ENCODE data around the gene SSR4. TPM values are rescaled to one million over a fixed set of nuclear protein-coding genes. Genes with fewer than 3 reads are reported as not detected.
"Not testable (repeated sequence)": the region's sequence is repeated elsewhere in the genome, so short reads cannot be mapped to it uniquely, and the experiment has no call there.

SSR4 gene
- total RNA-seq, 4 donors from 2014 or later: 100 to 115 (median 109) TPM

DNA sequence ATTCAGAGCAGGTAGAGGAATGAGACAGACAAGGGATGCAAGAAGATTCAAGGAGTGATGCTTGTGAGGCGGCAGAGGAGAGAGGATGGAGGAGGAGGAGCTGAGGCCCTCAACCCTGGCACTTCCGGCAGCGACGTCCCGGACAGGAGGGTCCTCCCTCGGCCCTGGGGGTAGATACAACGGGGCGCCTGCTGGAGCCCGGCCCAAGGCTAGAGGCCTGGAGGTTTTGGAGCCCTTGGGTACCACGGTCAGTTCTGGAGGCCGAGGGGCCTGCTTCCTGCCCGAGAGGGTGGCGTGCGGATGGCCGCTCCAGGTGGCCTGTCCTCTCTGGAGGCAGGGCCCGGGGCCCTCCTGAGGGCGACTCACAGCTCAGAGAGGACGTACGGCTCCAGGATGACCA is 13.5 kb downstream of the SSR4 start:
- WGBS: 87% methylated on average over 10 of the region's 19 CpGs
- H3K36me3 ChIP-seq: peaks cover 0 to 25% (median 4%) of the 10 kb centered on the region in 4 donors
- no peak for TF ChIP-seq EP300 (IDR thresholded peaks at IDR 0.05)
- no peak for DNase-seq (ENCODE audit: extremely low spot score)
- no peaks in the 10 kb centered on the region for H3K4me1 ChIP-seq
- no peaks in the 10 kb centered on the region for H3K27me3 ChIP-seq
- H3K4me3 ChIP-seq: no peak overlapping the region
- no peak overlapping the region for H3K27ac ChIP-seq (replicated peaks in 1 of 4)
- intact Hi-C loops (cut with DNase I): no loop called here
- peaks cover 0 to 4% (median 0%) of the 10 kb centered on the region in 4 donors for H3K9me3 ChIP-seq

DNA sequence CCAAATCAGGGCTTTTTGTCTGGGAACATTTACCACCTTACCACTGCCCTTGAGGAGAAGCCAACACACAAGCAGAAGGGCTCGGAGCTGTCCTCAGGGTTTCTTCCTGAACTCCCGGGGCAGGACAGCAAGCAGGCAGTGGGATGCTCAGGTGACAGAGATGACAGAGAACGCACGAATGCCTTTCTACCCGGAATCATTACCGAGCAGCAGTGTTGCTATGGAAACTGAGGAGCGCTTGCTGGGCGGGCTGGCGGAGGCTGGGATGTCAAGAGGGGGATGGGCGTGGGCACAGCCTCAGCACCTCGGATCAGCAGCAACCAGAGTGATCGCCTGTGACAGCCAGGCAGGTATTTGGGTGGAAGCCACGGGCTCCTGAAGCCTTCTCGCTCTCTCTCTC is 17.8 kb downstream of the SSR4 start:
- 72% methylated on average over 12 of the region's 14 CpGs for WGBS
- DNase-seq (ENCODE audit: extremely low spot score): no peak

DNA sequence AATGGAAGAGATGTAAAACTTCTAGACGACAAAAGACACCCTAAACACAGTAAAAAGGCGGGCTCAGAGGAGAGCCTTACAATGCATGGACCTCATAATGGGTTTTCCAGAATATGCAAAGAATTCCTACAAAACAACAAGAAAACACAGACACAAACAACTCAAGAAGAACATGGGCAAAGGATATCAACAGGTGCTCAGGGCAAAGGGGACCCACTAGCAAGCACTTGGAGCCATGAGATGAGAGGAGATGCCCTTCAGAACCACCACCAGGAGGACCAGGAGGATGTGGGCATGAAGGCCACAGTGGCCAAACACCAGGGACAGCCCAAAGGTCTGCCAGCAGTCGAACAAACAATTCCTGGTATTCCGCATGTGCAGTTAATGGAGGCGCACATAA is 18.7 kb downstream of the SSR4 start:
- intact Hi-C loops (cut with DNase I): no loop called here
- Histone ChIP-seq H3K27me3 (no peaks in the 10 kb centered on the region), H3K9me3 (peaks cover 0 to 4% (median 0%) of the 10 kb centered on the region in 4 donors), H3K27ac (replicated peaks in 1 of 4) (no peak overlapping the region), H3K36me3 (no peaks in the 10 kb centered on the region), H3K4me1 (no peaks in the 10 kb centered on the region), H3K4me3 (no peak overlapping the region)
- no peak for DNase-seq (ENCODE audit: extremely low spot score)
- 92% methylated on average over 5 of the region's 5 CpGs for WGBS
- TF ChIP-seq, protein P1, sequence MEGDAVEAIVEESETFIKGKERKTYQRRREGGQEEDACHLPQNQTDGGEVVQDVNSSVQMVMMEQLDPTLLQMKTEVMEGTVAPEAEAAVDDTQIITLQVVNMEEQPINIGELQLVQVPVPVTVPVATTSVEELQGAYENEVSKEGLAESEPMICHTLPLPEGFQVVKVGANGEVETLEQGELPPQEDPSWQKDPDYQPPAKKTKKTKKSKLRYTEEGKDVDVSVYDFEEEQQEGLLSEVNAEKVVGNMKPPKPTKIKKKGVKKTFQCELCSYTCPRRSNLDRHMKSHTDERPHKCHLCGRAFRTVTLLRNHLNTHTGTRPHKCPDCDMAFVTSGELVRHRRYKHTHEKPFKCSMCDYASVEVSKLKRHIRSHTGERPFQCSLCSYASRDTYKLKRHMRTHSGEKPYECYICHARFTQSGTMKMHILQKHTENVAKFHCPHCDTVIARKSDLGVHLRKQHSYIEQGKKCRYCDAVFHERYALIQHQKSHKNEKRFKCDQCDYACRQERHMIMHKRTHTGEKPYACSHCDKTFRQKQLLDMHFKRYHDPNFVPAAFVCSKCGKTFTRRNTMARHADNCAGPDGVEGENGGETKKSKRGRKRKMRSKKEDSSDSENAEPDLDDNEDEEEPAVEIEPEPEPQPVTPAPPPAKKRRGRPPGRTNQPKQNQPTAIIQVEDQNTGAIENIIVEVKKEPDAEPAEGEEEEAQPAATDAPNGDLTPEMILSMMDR (IDR thresholded peaks at IDR 0.05): no peak
- no peak for TF ChIP-seq POLR2AphosphoS5 (IDR thresholded peaks at IDR 0.05)
- no peak for TF ChIP-seq POLR2A (IDR thresholded peaks at IDR 0.05; ENCODE audit: low read depth)
- TF ChIP-seq EP300 (IDR thresholded peaks at IDR 0.05): no peak

More for the DNA sequence above, 17.8 kb downstream of the SSR4 start:
- Histone ChIP-seq H3K4me1 (no peaks in the 10 kb centered on the region), H3K27ac (replicated peaks in 1 of 4) (no peak overlapping the region), H3K4me3 (no peak overlapping the region), H3K36me3 (no peaks in the 10 kb centered on the region), H3K9me3 (peaks cover 0 to 4% (median 0%) of the 10 kb centered on the region in 4 donors), H3K27me3 (no peaks in the 10 kb centered on the region)
- intact Hi-C loops (cut with DNase I): no loop called here
- TF ChIP-seq POLR2AphosphoS5 (IDR thresholded peaks at IDR 0.05): no peak

DNA sequence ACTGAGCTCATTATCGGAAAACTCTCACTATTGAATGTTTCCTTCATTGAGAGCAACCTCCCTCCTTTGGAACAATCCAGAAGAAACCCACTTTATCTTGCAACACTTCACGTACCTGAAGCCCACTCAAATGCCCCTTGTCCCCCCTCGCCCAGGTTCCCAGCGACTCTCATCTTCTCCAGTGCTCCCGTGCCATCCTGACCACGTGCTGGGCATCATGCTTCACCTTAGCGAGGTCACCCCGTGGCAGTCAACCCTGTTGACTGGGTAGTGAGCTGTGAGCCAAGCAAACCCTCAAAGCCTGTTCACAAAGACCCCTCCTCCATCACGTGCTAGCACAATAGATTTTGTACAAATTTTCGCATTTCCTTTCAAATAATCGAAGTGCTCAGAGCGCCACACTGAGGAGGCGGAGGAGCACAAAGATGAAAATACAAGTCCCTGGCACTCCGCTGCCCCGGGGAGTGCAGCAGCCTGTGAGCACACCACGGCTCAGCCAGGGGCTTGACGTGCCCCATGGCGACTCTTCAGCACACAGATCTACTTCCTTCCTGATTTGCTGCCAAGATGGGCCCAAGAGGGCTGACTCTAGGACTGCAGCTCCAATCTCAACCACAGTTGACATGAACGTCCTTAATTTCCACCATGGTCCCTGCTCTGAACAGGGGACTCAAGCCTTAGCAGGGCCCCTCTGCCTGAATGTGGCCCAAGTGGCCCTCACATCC is 20.3 kb downstream of the SSR4 start:
- peaks cover 0 to 16% (median 13%) of the 10 kb centered on the region in 4 donors for H3K4me1 ChIP-seq

DNA sequence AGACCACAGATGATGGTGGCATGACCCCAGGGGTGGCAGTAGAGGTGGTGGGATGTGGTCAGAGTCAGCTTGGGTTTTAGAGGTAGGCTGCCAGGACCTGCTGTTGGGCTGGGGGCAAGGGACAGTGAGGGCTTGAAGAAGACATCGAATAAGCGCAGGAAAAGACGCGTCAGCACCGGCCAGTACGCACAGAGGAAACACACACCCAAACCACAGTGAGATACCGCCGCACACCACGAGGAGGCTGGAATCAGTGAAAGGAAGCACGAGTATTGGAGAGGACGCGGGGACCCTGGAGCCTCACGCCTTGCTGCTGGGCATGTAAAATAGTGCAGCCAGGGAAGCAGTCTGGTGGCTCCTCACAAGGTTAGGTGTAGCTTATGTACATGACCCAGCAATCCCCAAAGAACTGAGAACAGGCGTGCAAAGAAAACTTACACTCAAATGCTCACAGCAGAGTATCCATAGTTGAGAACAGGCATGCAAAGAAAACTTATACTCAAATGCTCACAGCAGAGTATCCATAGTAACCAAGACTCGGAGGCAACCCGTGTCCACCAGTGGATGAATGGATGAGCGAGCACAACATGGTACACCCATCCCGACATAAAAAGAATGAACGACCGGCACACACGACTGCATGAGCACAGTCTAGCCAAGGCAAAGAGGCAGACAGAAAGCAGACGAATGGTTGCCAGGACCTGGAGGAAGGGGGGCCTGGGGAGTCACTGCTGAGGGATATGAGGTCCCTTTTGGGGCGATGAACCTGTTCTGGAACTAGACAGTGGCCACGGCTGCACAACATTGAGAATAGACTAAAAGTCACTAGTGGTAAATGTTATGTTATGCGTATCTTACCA is 22.6 kb downstream of the SSR4 start:
- intact Hi-C loops (cut with DNase I): no loop called here
- WGBS: 87% methylated on average over 25 of the region's 25 CpGs
- DNase-seq (ENCODE audit: extremely low spot score): no peak

More for the DNA sequence above, 20.3 kb downstream of the SSR4 start:
- intact Hi-C loops (cut with DNase I): no loop called here
- WGBS: 78% methylated on average over 19 of the region's 19 CpGs
- no peaks in the 10 kb centered on the region for H3K27me3 ChIP-seq
- TF ChIP-seq POLR2A (IDR thresholded peaks at IDR 0.05; ENCODE audit: low read depth): no peak
- no peak for TF ChIP-seq EP300 (IDR thresholded peaks at IDR 0.05)
- TF ChIP-seq, protein P1 (IDR thresholded peaks at IDR 0.05): no peak
- TF ChIP-seq POLR2AphosphoS5 (IDR thresholded peaks at IDR 0.05): no peak
- peaks cover 0 to 4% (median 0%) of the 10 kb centered on the region in 4 donors for H3K9me3 ChIP-seq
- H3K36me3 ChIP-seq: no peaks in the 10 kb centered on the region
- no peak for DNase-seq (ENCODE audit: extremely low spot score)
- no peak overlapping the region for H3K27ac ChIP-seq (replicated peaks in 1 of 4)
- H3K4me3 ChIP-seq: no peak overlapping the region

DNA sequence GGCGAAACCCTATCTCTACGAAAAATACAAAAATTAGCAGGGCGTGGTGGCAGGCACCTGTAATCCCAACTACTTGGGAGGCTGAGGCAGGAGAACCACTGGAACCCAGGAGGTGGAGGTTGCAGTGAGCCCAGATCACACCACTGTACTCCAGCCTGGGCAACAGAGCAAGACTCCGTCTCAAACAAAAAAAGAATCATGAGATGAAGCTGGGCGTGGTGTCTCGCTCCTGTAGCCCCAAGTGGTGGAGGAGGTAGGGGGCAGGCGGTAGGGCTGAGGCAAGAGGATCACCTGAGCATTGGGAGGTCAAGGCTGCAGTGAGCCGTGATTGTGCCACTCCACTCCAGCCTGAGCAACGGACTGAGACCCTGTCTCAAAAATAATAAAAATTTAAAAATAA is 23.6 kb downstream of the SSR4 start:
- H3K9me3 ChIP-seq; intact Hi-C loops (cut with DNase I): not testable (repeated sequence)

More for the DNA sequence above, 22.6 kb downstream of the SSR4 start:
- no peak overlapping the region for H3K27ac ChIP-seq (replicated peaks in 1 of 4)
- H3K36me3 ChIP-seq: no peaks in the 10 kb centered on the region
- H3K4me3 ChIP-seq: no peak overlapping the region
- no peak for TF ChIP-seq POLR2AphosphoS5 (IDR thresholded peaks at IDR 0.05)
- no peak for TF ChIP-seq EP300 (IDR thresholded peaks at IDR 0.05)
- TF ChIP-seq, protein P1 (IDR thresholded peaks at IDR 0.05): no peak
- no peak for TF ChIP-seq POLR2A (IDR thresholded peaks at IDR 0.05; ENCODE audit: low read depth)
- H3K4me1 ChIP-seq: peaks cover 0 to 17% (median 14%) of the 10 kb centered on the region in 4 donors
- no peaks in the 10 kb centered on the region for H3K27me3 ChIP-seq
- H3K9me3 ChIP-seq: no peaks in the 10 kb centered on the region

More for the DNA sequence above, 23.6 kb downstream of the SSR4 start:
- peaks cover 0 to 17% (median 14%) of the 10 kb centered on the region in 4 donors for H3K4me1 ChIP-seq
- not testable (repeated sequence) for H3K27ac ChIP-seq (replicated peaks in 1 of 4); H3K27me3 ChIP-seq; H3K36me3 ChIP-seq; H3K4me3 ChIP-seq; DNase-seq (ENCODE audit: extremely low spot score)
- 87% methylated on average over 9 of the region's 9 CpGs for WGBS
